Spleen (tissue), 7 donors: ENCODE measurements around the gene TSKS.

ENCODE experiments used
- CTCF ChIP-seq, 11 experiments: fragments of 200-600 bp in 7 of 11; fragments of 450-650 bp in 4 of 11; sonication (generic) in 4 of 11; IDR thresholded peaks in 8 of 11; conservative IDR thresholded peaks in 3 of 11; 1 replicate in 7 of 11; 2 replicates in 4 of 11; pipeline versions ENCODE4 v1.4.0 to v1.8.0; 2016 to 2021; ENCODE audit warnings: antibody characterized with exemption in 11 of 11, inconsistent platforms in 4 of 11, mild to moderate bottlenecking in 1 of 11
- POLR2A ChIP-seq, 3 donors: fragments of 450-650 bp; IDR thresholded peaks; one replicate each; pipeline ENCODE4 v1.5.1; 2017; ENCODE audit warnings: antibody characterized with exemption in 3 of 3, mild to moderate bottlenecking in 1 of 3
- donor health status: DM: no; HTN: no; CAD: no; lungs with moderate emphysema.
- donor health status: DM: no; HTN: no; CAD: no.
- donor health status: DM: no; HTN: no; CAD: no.

- TF ChIP-seq CTCF (IDR thresholded peaks at IDR 0.05 in 8 of 11, conservative IDR thresholded peaks at IDR 0.05 in 3 of 11) (no peak), POLR2A (IDR thresholded peaks at IDR 0.05) (no peak)
Measured at GRCh38 chr19:49807058-49807903, 44.2 kb upstream of the TSKS start.
